H1 (cell line): ENCODE measurements around the gene PPFIA4. TPM values are rescaled to one million over a fixed set of nuclear protein-coding genes. Genes with fewer than 3 reads are reported as not detected.
A peak's percentile ranks its signal among the peaks of the same experiment; 100 is the strongest.

ENCODE experiments used
- CTCF ChIA-PET: fragments of 300-600 bp; sonication (Branson Sonifier 250); formaldehyde crosslinking; loops from one replicate; lab custom pipeline; 2021; ENCODE audit not compliant: partially characterized antibody; lab: Charles Lee
- POLR2A ChIA-PET: fragments of 300-600 bp; sonication (Branson Sonifier 250); formaldehyde crosslinking; loops from one replicate; lab custom pipeline; 2021; ENCODE audit warnings: inconsistent platforms; ENCODE audit not compliant: partially characterized antibody; lab: Charles Lee
- DNase-seq, 2 experiments: peaks; one replicate each; pipeline versions ENCODE4 v3.0.0 to v3.0.0-alpha.2; 2010 to 2022; ENCODE audit warnings: low spot score in 2 of 2, low read depth in 1 of 2, mixed read lengths in 1 of 2
- FAIRE-seq: peaks from 2 replicates; lab custom pipeline; 2011; peaks lifted over from hg19 to GRCh38; lab: Jason Lieb, UNC
- H2AFZ ChIP-seq: 2 replicates; pipeline ENCODE4 v1.8.1; 2012; ENCODE audit warnings: low read length, inconsistent platforms
- H2AK5ac ChIP-seq: 2 replicates; pipeline ENCODE4 v1.6.1; 2013; ENCODE audit warnings: low read depth, low read length
- H2BK120ac ChIP-seq: replicated peaks from 2 replicates; pipeline ENCODE3; 2013; ENCODE audit warnings: low read depth, low read length, inconsistent platforms
- H2BK12ac ChIP-seq: 2 replicates; pipeline ENCODE4 v1.6.1; 2013; ENCODE audit warnings: low read depth, low read length
- H2BK15ac ChIP-seq: 2 replicates; pipeline ENCODE4 v1.6.1; 2013; ENCODE audit warnings: low read length
- H2BK20ac ChIP-seq: 2 replicates; pipeline ENCODE4 v1.6.1; 2013; ENCODE audit warnings: low read length
- H2BK5ac ChIP-seq: 2 replicates; pipeline ENCODE4 v1.6.1; 2013; ENCODE audit warnings: low read depth, low read length
- H3K14ac ChIP-seq: 2 replicates; pipeline ENCODE4 v1.6.1; 2013; ENCODE audit warnings: inconsistent platforms; ENCODE audit not compliant: insufficient read length
- H3K18ac ChIP-seq: 2 replicates; pipeline ENCODE4 v1.6.1; 2013; ENCODE audit warnings: low read length; ENCODE audit errors: extremely low read depth
- H3K23ac ChIP-seq: 2 replicates; pipeline ENCODE4 v1.6.1; 2013; ENCODE audit warnings: inconsistent platforms; ENCODE audit not compliant: insufficient read length
- H3K23me2 ChIP-seq: 2 replicates; pipeline ENCODE4 v1.6.1; 2013; ENCODE audit warnings: low read depth, low read length
- H3K27ac ChIP-seq: 2 replicates; pipeline ENCODE4 v1.6.1; 2011; ENCODE audit warnings: low read depth, low read length, inconsistent platforms
- H3K27me3 ChIP-seq, 4 experiments: replicated peaks in 1 of 4; 1 replicate in 1 of 4; 2 replicates in 3 of 4; pipeline versions ENCODE4 v1.6.1 to v1.8.1; 2011 to 2013; ENCODE audit warnings: low read length in 3 of 4, mild to moderate bottlenecking in 3 of 4, inconsistent platforms in 2 of 4, mixed read lengths in 2 of 4, moderate library complexity in 1 of 4; ENCODE audit not compliant: control insufficient read depth in 3 of 4, insufficient read depth in 3 of 4; ENCODE audit errors: extremely low read depth in 1 of 4
- H3K36me3 ChIP-seq, 4 experiments: 2 replicates each; pipeline versions ENCODE4 v1.6.1 to v1.8.1; 2011 to 2013; ENCODE audit warnings: mild to moderate bottlenecking in 4 of 4, low read length in 3 of 4, moderate library complexity in 2 of 4, control low read depth in 1 of 4, inconsistent platforms in 1 of 4; ENCODE audit not compliant: insufficient read depth in 4 of 4, control insufficient read depth in 2 of 4
- H3K4ac ChIP-seq: replicated peaks from 2 replicates; pipeline ENCODE3; 2013; ENCODE audit warnings: low read length, low read depth, mixed read lengths, inconsistent platforms; ENCODE audit not compliant: insufficient read length
- H3K4me1 ChIP-seq, 4 experiments: replicated peaks in 1 of 4; 1 replicate in 1 of 4; 2 replicates in 3 of 4; pipeline versions ENCODE4 v1.6.1 to v1.8.1; 2011 to 2013; ENCODE audit warnings: low read length in 3 of 4, inconsistent platforms in 2 of 4, mixed read lengths in 1 of 4; ENCODE audit not compliant: insufficient read depth in 4 of 4, control insufficient read depth in 3 of 4
- H3K4me2 ChIP-seq, 2 experiments: 2 replicates each; pipeline versions ENCODE4 v1.6.1 to v1.8.1; 2011 to 2013; ENCODE audit warnings: low read depth in 2 of 2, low read length in 2 of 2, control low read depth in 1 of 2, inconsistent platforms in 1 of 2, mild to moderate bottlenecking in 1 of 2; ENCODE audit not compliant: insufficient read depth in 1 of 2
- H3K4me3 ChIP-seq, 4 experiments: fragments of 200-600, 300-600 bp in 1 of 4; sonication (generic), shearing (Covaris generic), sonication (Bioruptor Twin) in 1 of 4; 2 replicates each; pipeline versions ENCODE4 v1.5.1 to v1.8.1; 2011 to 2016; ENCODE audit warnings: low read length in 4 of 4, low read depth in 3 of 4, control low read depth in 2 of 4, inconsistent platforms in 2 of 4, mild to moderate bottlenecking in 2 of 4, mixed read lengths in 1 of 4, moderate library complexity in 1 of 4; ENCODE audit not compliant: insufficient read depth in 2 of 4; ENCODE audit errors: extremely low read depth in 1 of 4
- H3K56ac ChIP-seq: replicated peaks from 2 replicates; pipeline ENCODE3; 2013; ENCODE audit warnings: low read depth, mild to moderate bottlenecking, mixed read lengths, low read length, inconsistent platforms; ENCODE audit not compliant: insufficient read length
- H3K79me1 ChIP-seq: 2 replicates; pipeline ENCODE4 v1.6.1; 2013; ENCODE audit warnings: low read depth, low read length, control low read depth
- H3K79me2 ChIP-seq, 2 experiments: 2 replicates each; pipeline versions ENCODE4 v1.6.1 to v1.8.1; 2012 to 2013; ENCODE audit warnings: low read length in 2 of 2, mild to moderate bottlenecking in 2 of 2, inconsistent platforms in 1 of 2; ENCODE audit not compliant: insufficient read depth in 2 of 2, control insufficient read depth in 1 of 2
- H3K9ac ChIP-seq, 4 experiments: replicated peaks in 1 of 4; 1 replicate in 1 of 4; 2 replicates in 3 of 4; pipeline versions ENCODE4 v1.6.1 to v1.8.1; 2011 to 2013; ENCODE audit warnings: low read depth in 3 of 4, low read length in 3 of 4, control low read depth in 2 of 4, mild to moderate bottlenecking in 2 of 4, moderate library complexity in 2 of 4, inconsistent platforms in 1 of 4; ENCODE audit errors: extremely low read depth in 1 of 4
- H3K9me3 ChIP-seq, 2 experiments: 2 replicates each; pipeline versions ENCODE4 v1.6.1 to v1.8.1; 2012 to 2013; ENCODE audit warnings: mild to moderate bottlenecking in 2 of 2, moderate library complexity in 2 of 2, control low read depth in 1 of 2, inconsistent platforms in 1 of 2, low read depth in 1 of 2, low read length in 1 of 2, mixed read lengths in 1 of 2; ENCODE audit not compliant: insufficient read depth in 2 of 2
- H4K20me1 ChIP-seq, 2 experiments: replicated peaks in 1 of 2; 2 replicates each; pipeline versions ENCODE3 to v1.8.1; 2011 to 2013; ENCODE audit warnings: inconsistent platforms in 2 of 2, low read length in 2 of 2, mild to moderate bottlenecking in 1 of 2; ENCODE audit not compliant: insufficient read depth in 2 of 2, control insufficient read depth in 1 of 2
- H4K5ac ChIP-seq: 2 replicates; pipeline ENCODE4 v1.6.1; 2013; ENCODE audit warnings: low read length, low read depth, mixed read lengths, inconsistent platforms; ENCODE audit not compliant: insufficient read length
- H4K8ac ChIP-seq: 2 replicates; pipeline ENCODE4 v1.8.0; 2013; ENCODE audit warnings: mild to moderate bottlenecking, moderate library complexity, low read length, inconsistent platforms; ENCODE audit not compliant: insufficient read depth; ENCODE audit errors: extremely low read depth
- H4K91ac ChIP-seq: replicated peaks from 2 replicates; pipeline ENCODE3; 2013; ENCODE audit warnings: low read length, mixed read lengths, inconsistent platforms; ENCODE audit not compliant: insufficient read length
- ASH2L ChIP-seq: fragments of 200-600, 300-600 bp; sonication (generic); IDR thresholded peaks from one replicate; pipeline ENCODE4 v1.7.1; 2017; ENCODE audit warnings: low read length
- CTCF ChIP-seq, 3 experiments: IDR thresholded peaks; 1 replicate in 2 of 3; 2 replicates in 1 of 3; pipeline versions ENCODE4 v1.5.1 to v1.6.1; 2011; ENCODE audit warnings: low read length in 3 of 3, mild to moderate bottlenecking in 3 of 3, inconsistent platforms in 2 of 3, low read depth in 1 of 3, moderate library complexity in 1 of 3; ENCODE audit not compliant: insufficient read depth in 1 of 3; ENCODE audit errors: control extremely low read depth in 1 of 3
- POU5F1 ChIP-seq: IDR thresholded peaks from 2 replicates; pipeline ENCODE4 v1.6.1; 2011; ENCODE audit warnings: low read depth, mild to moderate bottlenecking, low read length, moderate library complexity
- RAD21 ChIP-seq, 2 experiments: IDR thresholded peaks in 1 of 2; conservative IDR thresholded peaks in 1 of 2; 2 replicates each; pipeline ENCODE4 v1.6.1; 2011; ENCODE audit warnings: low read depth in 2 of 2, low read length in 2 of 2, improper control_type of control experiment in 1 of 2, inconsistent platforms in 1 of 2, mild to moderate bottlenecking in 1 of 2, moderate library complexity in 1 of 2
- YY1 ChIP-seq: IDR thresholded peaks from 2 replicates; pipeline ENCODE4 v1.6.1; 2011; ENCODE audit warnings: low read depth, mild to moderate bottlenecking, low read length
- WGBS, 2 experiments: shearing (Covaris generic) in 1 of 2; methylation state at CpG; one replicate each; pipeline versions ENCODE4 v1.1.6 to v1.1.7; 2013 to 2015; ENCODE audit warnings: low lambda C conversion rate in 2 of 2, mixed read lengths in 2 of 2, inconsistent platforms in 1 of 2, low coverage in 1 of 2, missing lambda C conversion rate in 1 of 2; ENCODE audit not compliant: insufficient replicate concordance in 2 of 2, insufficient coverage in 1 of 2, insufficient read length in 1 of 2; ENCODE audit errors: extremely low coverage in 1 of 2, missing lambda C conversion rate in 1 of 2; 5-methylcytosine and 5-hydroxymethylcytosine counted together
- polyA plus RNA-seq, 7 experiments: library from polyadenylated mRNA; depleted of rRNA in 3 of 7; stranded (reverse) in 5 of 7; unstranded in 2 of 7; fragments of >200 nt in 5 of 7; fragments of 200-250 nt in 2 of 7; gene quantifications; 1 replicate in 5 of 7; 2 replicates in 1 of 7; 4 replicates in 1 of 7; pipeline versions ENCODE4 v1.2.1 to v1.2.3, GENCODE V29; 2011 to 2013; ENCODE audit warnings: missing spikeins in 2 of 7, mixed read lengths in 2 of 7
- total RNA-seq: library from RNA; stranded (reverse); fragmentation: NEBNext Ultra II Directional; extraction: Animal tissue kit (Norgen Biotek cat#: 25700); gene quantifications from 2 replicates; pipeline ENCODE4 v1.2.1, GENCODE V29; 2021

Gene PPFIA4
- total and polyA plus RNA-seq, 2 of the 8 experiments (the other 6 are each of a cell fraction or from before 2014, with no cell fraction given), result 9.0 to 9.9 TPM

GRCh38 chr1:203083463-203083921 is 57.2 kb downstream of the PPFIA4 start:
- no peak overlapping the region for H3K9ac ChIP-seq
- no peak overlapping the region for H3K14ac ChIP-seq
- H3K4ac ChIP-seq, result no peak overlapping the region
- no peak overlapping the region for H3K4me2 ChIP-seq
- no peak for FAIRE-seq
- TF ChIP-seq RAD21 (IDR thresholded peaks at IDR 0.05 in 1 of 2, conservative IDR thresholded peaks at IDR 0.05 in 1 of 2; ENCODE audit: low read depth in 2 of 2, low read length in 2 of 2) (0 out of 4 replicates have a peak, but pooled peaks of 1 of the 2 experiments have one; percentile 6), CTCF (IDR thresholded peaks at IDR 0.05; ENCODE audit: control extremely low read depth in 1 of 3, insufficient read depth in 1 of 3, low read depth in 1 of 3, low read length in 3 of 3) (peak in 1 of 3 experiments; percentile 21; a peak in 1 of 4 replicates), YY1 (no peak), POU5F1 (no peak), ASH2L (no peak)
- TF ChIP-seq, all 59 proteins: peak for 2
- no peak overlapping the region for H2BK120ac ChIP-seq
- H3K79me1 ChIP-seq, result no peaks in the 10 kb centered on the region
- no peak overlapping the region for H4K5ac ChIP-seq
- no peak overlapping the region for H2BK5ac ChIP-seq
- 84% methylated on average over 11 of the region's 11 CpGs; no CpG with 5 or more reads in 1 of the 2 experiments for WGBS, 2 experiments
- no peak overlapping the region for H4K8ac ChIP-seq
- no peak overlapping the region for H2BK15ac ChIP-seq
- H3K27me3 ChIP-seq, result 0 out of 7 replicates have a peak, but pooled peaks cover 0 to 2% (median 0%) of the 10 kb centered on the region in 4 experiments
- H3K36me3 ChIP-seq, result no peaks in the 10 kb centered on the region
- no peak overlapping the region for H4K91ac ChIP-seq
- no peak overlapping the region for H2BK20ac ChIP-seq
- H3K9me3 ChIP-seq, result no peaks in the 10 kb centered on the region
- H2BK12ac ChIP-seq, result no peak overlapping the region
- H2AK5ac ChIP-seq, result no peak overlapping the region
- no peak overlapping the region for H3K56ac ChIP-seq
- no peak overlapping the region for H3K4me3 ChIP-seq
- peaks cover 9 to 11% (median 11%) of the 10 kb centered on the region in 4 experiments for H3K4me1 ChIP-seq
- ChIA-PET POLR2A (interaction anchor here (1.0 kb wide), 1 partner anchor 34 kb away, joined by 4 read pairs; no protein-coding TSS in a partner anchor), CTCF (interaction anchor here (0.6 to 16.4 kb wide), 23 partner anchors 11 to 200 kb away, joined by 3 to 275 read pairs (median 13); partner anchors contain the start of gene ADORA1)
- no peak for DNase-seq
- no peaks in the 10 kb centered on the region for H4K20me1 ChIP-seq
- H3K23me2 ChIP-seq, result no peaks in the 10 kb centered on the region
- no peak overlapping the region for H3K23ac ChIP-seq
- H3K79me2 ChIP-seq, result no peaks in the 10 kb centered on the region
- H3K27ac ChIP-seq, result no peak overlapping the region
- no peak overlapping the region for H3K18ac ChIP-seq
- H2AFZ ChIP-seq, result no peak overlapping the region
